DMS 273 (cell line): ENCODE data around the gene APLP2.
"Not testable (repeated sequence)": the region's sequence is repeated elsewhere in the genome, so short reads cannot be mapped to it uniquely, and the experiment has no call there.

ENCODE experiments used
- DNase-seq: peaks from one replicate; lab custom pipeline; 2025; ENCODE audit not compliant: unreplicated experiment; lab: John Stamatoyannopoulos, UW

Gene APLP2

DNA sequence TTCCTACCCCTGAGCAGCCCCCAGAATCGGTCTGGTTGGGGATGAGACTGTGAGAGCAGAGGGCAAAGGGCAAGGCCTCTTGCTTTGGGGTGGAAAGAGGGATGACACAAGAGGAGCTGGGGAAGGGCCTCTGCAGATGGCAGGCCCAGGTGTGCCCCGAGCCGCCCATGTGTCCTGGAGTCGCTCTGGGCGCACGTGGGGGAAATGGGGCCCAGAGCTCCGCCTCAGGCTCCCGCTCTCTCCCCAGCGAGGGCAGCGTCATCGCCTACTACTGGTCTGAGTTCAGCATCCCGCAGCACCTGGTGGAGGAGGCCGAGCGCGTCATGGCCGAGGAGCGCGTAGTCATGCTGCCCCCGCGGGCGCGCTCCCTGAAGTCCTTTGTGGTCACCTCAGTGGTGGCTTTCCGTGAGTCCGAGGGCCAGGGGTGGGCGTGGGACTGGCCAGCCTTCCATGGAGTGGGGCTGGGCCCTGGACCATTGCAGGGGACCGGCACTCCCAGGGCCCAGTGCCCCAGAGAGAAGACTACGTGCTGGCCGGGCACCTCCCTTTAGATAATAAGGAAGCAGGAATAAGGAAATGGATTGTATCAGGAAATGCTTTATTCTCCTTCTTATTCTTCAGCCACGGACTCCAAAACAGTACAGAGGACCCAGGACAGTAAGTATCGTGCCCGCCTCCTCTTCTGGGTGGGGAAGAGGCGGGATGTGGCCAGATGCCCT, 120.0 kb downstream of the APLP2 start:
- no peak for DNase-seq

DNA sequence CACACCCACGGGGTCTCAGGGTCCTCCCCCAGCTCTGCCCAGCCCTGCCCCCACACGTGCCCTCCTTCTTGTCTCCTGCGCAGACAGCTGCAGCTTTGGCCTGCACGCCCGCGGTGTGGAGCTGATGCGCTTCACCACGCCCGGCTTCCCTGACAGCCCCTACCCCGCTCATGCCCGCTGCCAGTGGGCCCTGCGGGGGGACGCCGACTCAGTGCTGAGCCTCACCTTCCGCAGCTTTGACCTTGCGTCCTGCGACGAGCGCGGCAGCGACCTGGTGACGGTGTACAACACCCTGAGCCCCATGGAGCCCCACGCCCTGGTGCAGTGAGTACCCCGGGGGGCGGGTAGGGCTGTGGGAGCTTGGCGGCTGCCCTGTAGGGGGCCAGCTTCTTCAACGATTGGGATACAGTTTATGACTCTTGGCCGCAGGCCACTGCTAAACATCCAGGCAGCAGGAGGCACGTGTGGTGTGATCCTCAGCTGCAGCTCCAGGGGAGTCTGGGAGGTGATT, 120.7 kb downstream of the APLP2 start:
- DNase-seq = no peak

DNA sequence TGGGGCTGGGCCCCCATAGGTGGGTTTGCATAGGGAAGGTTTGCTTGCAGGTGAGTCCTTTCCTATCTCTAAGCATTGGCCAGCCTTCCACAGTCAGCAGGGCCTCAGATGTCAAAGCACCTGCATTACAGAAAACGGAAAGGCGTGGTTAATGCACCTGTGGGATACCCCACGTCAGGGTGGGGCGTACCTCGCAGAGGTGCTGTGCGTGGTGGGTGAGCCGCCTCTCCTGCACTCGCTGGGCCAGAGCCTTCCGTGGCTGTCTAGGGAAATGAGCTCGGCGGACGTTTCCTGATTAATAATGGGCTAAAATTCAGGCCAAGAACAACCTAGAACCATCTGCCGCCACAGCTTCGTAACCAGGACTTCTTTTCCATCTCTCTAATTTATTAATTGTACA, 122.2 kb downstream of the APLP2 start:
- DNase-seq = no peak

DNA sequence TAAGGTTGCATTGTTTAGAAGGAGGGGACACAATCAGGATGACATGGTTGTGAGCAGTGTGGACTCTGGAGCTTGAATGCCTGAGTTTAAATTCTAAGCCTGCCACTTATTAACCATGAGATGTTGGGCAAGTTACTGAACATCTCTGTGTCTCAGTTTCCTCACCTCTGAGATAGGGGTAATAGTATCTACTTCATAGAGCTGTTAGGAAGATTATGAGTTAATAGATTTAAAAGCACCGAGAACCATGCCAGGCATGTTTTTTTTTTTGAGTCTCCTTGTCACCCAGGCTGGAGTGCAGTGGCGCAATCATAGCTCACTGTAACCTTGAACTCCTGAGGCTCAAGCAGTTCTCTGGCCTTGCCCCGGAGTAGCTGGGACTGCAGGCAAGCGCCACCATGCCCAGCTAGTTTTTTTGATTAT, 123.2 kb downstream of the APLP2 start:
- no peak for DNase-seq

DNA sequence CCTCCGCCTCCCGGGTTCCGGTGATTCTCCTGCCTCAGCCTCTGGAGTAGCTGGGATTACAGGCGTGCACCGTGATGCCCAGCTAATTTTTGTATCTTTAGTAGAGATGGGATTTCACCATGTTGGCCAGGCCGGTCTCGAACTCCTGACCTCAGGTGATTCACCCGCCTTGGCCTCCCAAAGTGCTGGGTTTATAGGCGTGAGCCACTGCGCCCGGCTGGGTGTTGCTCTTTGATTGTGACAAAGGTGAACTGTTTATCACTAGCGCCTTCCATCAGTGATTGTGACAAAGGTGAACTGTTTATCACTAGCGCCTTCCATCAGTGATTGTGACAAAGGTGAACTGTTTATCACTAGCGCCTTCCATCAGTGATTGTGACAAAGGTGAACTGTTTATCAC, 123.9 kb downstream of the APLP2 start:
- not testable (repeated sequence) for DNase-seq
